HG03097 (cell line): ENCODE measurements around the gene HS6ST1.
"Not testable (repeated sequence)": the region's sequence is repeated elsewhere in the genome, so short reads cannot be mapped to it uniquely, and the experiment has no call there.

Source experiments
- ATAC-seq: cut with Tn5 transposase; IDR thresholded peaks from one replicate; pipeline ENCODE4 v1.9.1; 2021; ENCODE audit not compliant: unreplicated experiment, low FRiP score

HS6ST1 gene

GRCh38 chr2:128270672-128271596, 47.7 kb downstream of the HS6ST1 start:
- ATAC-seq = no peak

- no peak for ATAC-seq
These were observed 48.5 kb downstream of the HS6ST1 start for GRCh38 chr2:128269990-128270671.

- no peak for ATAC-seq
These were observed 49.3 kb downstream of the HS6ST1 start for GRCh38 chr2:128269063-128269989.

GRCh38 chr2:128268611-128269010, 50.1 kb downstream of the HS6ST1 start:
- not testable (repeated sequence) for ATAC-seq

GRCh38 chr2:128268145-128268544, 50.5 kb downstream of the HS6ST1 start:
- not testable (repeated sequence) for ATAC-seq

- ATAC-seq = not testable (repeated sequence)
These were observed 51.0 kb downstream of the HS6ST1 start for GRCh38 chr2:128267649-128268048.

GRCh38 chr2:128267197-128267596, 51.5 kb downstream of the HS6ST1 start:
- not testable (repeated sequence) for ATAC-seq

GRCh38 chr2:128266463-128266862, 52.2 kb downstream of the HS6ST1 start:
- not testable (repeated sequence) for ATAC-seq

- ATAC-seq = not testable (repeated sequence)
These were observed 53.1 kb downstream of the HS6ST1 start for GRCh38 chr2:128265608-128265993.

- no peak for ATAC-seq
These were observed 53.6 kb downstream of the HS6ST1 start for GRCh38 chr2:128264881-128265607.

GRCh38 chr2:128263902-128264331, 54.8 kb downstream of the HS6ST1 start:
- no peak for ATAC-seq

GRCh38 chr2:128262315-128263253, 56.1 kb downstream of the HS6ST1 start:
- no peak for ATAC-seq

- ATAC-seq = no peak
These were observed 57.2 kb downstream of the HS6ST1 start for GRCh38 chr2:128261245-128262128.

- ATAC-seq = no peak
These were observed 58.2 kb downstream of the HS6ST1 start for GRCh38 chr2:128260239-128261138.

GRCh38 chr2:128259585-128259984, 59.1 kb downstream of the HS6ST1 start:
- ATAC-seq = no peak

GRCh38 chr2:128258218-128258617, 60.5 kb downstream of the HS6ST1 start:
- ATAC-seq = no peak

- ATAC-seq = no peak
These were observed 66.2 kb downstream of the HS6ST1 start for GRCh38 chr2:128252501-128252900.
